HepG2 (cell line): ENCODE results near the gene MXRA7. TPM values are rescaled to one million over a fixed set of nuclear protein-coding genes. Genes with fewer than 3 reads are reported as not detected.
A peak's percentile ranks its signal among the peaks of the same experiment; 100 is the strongest.

Experiments used
- HMGXB3 ChIP-seq: sonication (generic); formaldehyde crosslinking; IDR thresholded peaks from 2 replicates; pipeline ENCODE4 v1.4.0; 2020; ENCODE audit warnings: missing genetic modification reagents, borderline replicate concordance
- HOXA5 ChIP-seq: sonication (generic); formaldehyde crosslinking; IDR thresholded peaks from 2 replicates; pipeline ENCODE4 v1.4.0; 2020; ENCODE audit warnings: missing genetic modification reagents
- KLF9 ChIP-seq: IDR thresholded peaks from 2 replicates; pipeline ENCODE4 v1.6.1; 2016; ENCODE audit warnings: low read depth
- MAFK ChIP-seq, 2 experiments: IDR thresholded peaks in 1 of 2; conservative IDR thresholded peaks in 1 of 2; 2 replicates each; pipeline ENCODE4 v1.6.1; 2011; ENCODE audit warnings: improper control_type of control experiment in 2 of 2, low read length in 2 of 2
- MEIS1 ChIP-seq: sonication (generic); formaldehyde crosslinking; IDR thresholded peaks from 2 replicates; pipeline ENCODE4 v1.9.0; 2021; ENCODE audit warnings: mild to moderate bottlenecking, missing genetic modification reagents, moderate library complexity, borderline replicate concordance
- SKI ChIP-seq: fragments of 450-650 bp; IDR thresholded peaks from one replicate; pipeline ENCODE4 v1.6.1; 2018; ENCODE audit warnings: mild to moderate bottlenecking; ENCODE audit not compliant: partially characterized antibody
- SPEN ChIP-seq: sonication (generic); formaldehyde crosslinking; IDR thresholded peaks from 2 replicates; pipeline ENCODE4 v1.5.1; 2020; ENCODE audit warnings: low read depth, mild to moderate bottlenecking, missing genetic modification reagents
- YY1 ChIP-seq: IDR thresholded peaks from 2 replicates; pipeline ENCODE4 v1.6.1; 2011; ENCODE audit warnings: low read length, low read depth, moderate library complexity, mild to moderate bottlenecking; ENCODE audit not compliant: insufficient read depth, insufficient replicate concordance
- ZBTB40 ChIP-seq, 2 experiments: fragments of 450-650 bp in 1 of 2; sonication (generic) in 1 of 2; formaldehyde crosslinking in 1 of 2; IDR thresholded peaks; 2 replicates each; pipeline versions ENCODE4 v1.6.1 to v1.8.0; 2016 to 2022; ENCODE audit warnings: antibody characterized with exemption in 1 of 2, mild to moderate bottlenecking in 1 of 2, missing genetic modification reagents in 1 of 2
- ZFP62 ChIP-seq: sonication (generic); formaldehyde crosslinking; IDR thresholded peaks from 2 replicates; pipeline ENCODE4 v1.4.0; 2020; ENCODE audit warnings: missing genetic modification reagents
- ZMYM3 ChIP-seq: sonication (generic); formaldehyde crosslinking; IDR thresholded peaks from 2 replicates; pipeline ENCODE4 v1.5.1; 2020; ENCODE audit warnings: mild to moderate bottlenecking, missing genetic modification reagents
- ZNF644 ChIP-seq: IDR thresholded peaks from 2 replicates; pipeline ENCODE4 v1.6.1; 2016; ENCODE audit warnings: low read depth
- polyA plus RNA-seq, 8 experiments: library from polyadenylated mRNA; depleted of rRNA in 3 of 8; stranded (reverse) in 7 of 8; unstranded in 1 of 8; fragments of >200 nt; fragmentation: Illumina TruSeq in 4 of 8; extraction: Trizol in 4 of 8; gene quantifications; 2 replicates each; pipeline versions ENCODE4 v1.2.1 to v1.2.3, GENCODE V29; 2011 to 2016; ENCODE audit warnings: low read depth in 4 of 8, missing spikeins in 1 of 8, mixed read lengths in 1 of 8; ENCODE audit not compliant: insufficient read depth in 1 of 8
- total RNA-seq, 5 experiments: library from RNA; depleted of rRNA; stranded (reverse); fragments of >200 nt; fragmentation: Illumina TruSeq; extraction: Trizol; gene quantifications; 2 replicates each; pipeline ENCODE4 v1.2.3, GENCODE V29; 2016; ENCODE audit warnings: low read depth in 1 of 5
- TF ChIP-seq, protein P1 (sequence below): sonication (generic); formaldehyde crosslinking; IDR thresholded peaks from 2 replicates; pipeline ENCODE4 v1.5.0; 2020; ENCODE audit warnings: mild to moderate bottlenecking, missing genetic modification reagents
- TF ChIP-seq, protein P2 (sequence below): sonication (generic); formaldehyde crosslinking; IDR thresholded peaks from 2 replicates; pipeline ENCODE4 v1.4.0; 2020; ENCODE audit warnings: mild to moderate bottlenecking, missing genetic modification reagents

The MXRA7 gene
- total and polyA plus RNA-seq, 2 of the 13 experiments (the other 11 are each of a cell fraction or from before 2014, with no cell fraction given), result 44.8 to 112 TPM

DNA sequence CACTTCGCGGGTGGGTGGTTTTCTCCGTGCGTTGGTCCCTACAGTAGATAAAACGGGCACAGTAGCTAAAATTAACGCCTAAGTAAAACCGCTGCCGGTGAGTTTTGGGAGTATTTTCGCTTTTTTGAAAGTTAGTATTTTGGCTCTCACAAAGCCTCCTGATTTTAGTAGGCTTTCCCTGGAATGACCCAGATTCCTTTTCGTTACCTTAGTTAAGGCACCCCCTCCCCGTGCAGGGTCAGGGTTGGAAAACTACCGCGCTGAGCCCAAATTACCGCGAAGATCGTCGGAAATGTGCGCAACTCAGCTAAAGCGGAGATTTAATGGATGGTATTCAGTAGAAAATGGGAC lies 38.9 kb downstream of the MXRA7 start (continued):
- TF ChIP-seq ZBTB40 (IDR thresholded peaks at IDR 0.05), result no peak
- TF ChIP-seq ZBTB40 (CRISPR knock-in tag; IDR thresholded peaks at IDR 0.05), result no peak
- no peak for TF ChIP-seq SPEN
- peak; percentile 94 for TF ChIP-seq MEIS1 (CRISPR knock-in tag)
- 0 out of 4 replicates have a peak, but pooled peaks of 1 of the 2 experiments have one; percentile 0 for TF ChIP-seq MAFK (conservative IDR thresholded peaks at IDR 0.05 in 1 of 2, IDR thresholded peaks at IDR 0.05 in 1 of 2; ENCODE audit: low read length in 2 of 2)
- TF ChIP-seq HOXA5 (CRISPR knock-in tag), result peak; percentile 41
- TF ChIP-seq KLF9, result no peak
- no peak for TF ChIP-seq ZFP62 (CRISPR knock-in tag)
- no peak for TF ChIP-seq ZMYM3
- TF ChIP-seq, protein P1, sequence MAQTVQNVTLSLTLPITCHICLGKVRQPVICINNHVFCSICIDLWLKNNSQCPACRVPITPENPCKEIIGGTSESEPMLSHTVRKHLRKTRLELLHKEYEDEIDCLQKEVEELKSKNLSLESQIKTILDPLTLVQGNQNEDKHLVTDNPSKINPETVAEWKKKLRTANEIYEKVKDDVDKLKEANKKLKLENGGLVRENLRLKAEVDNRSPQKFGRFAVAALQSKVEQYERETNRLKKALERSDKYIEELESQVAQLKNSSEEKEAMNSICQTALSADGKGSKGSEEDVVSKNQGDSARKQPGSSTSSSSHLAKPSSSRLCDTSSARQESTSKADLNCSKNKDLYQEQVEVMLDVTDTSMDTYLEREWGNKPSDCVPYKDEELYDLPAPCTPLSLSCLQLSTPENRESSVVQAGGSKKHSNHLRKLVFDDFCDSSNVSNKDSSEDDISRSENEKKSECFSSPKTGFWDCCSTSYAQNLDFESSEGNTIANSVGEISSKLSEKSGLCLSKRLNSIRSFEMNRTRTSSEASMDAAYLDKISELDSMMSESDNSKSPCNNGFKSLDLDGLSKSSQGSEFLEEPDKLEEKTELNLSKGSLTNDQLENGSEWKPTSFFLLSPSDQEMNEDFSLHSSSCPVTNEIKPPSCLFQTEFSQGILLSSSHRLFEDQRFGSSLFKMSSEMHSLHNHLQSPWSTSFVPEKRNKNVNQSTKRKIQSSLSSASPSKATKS (CRISPR knock-in tag), result no peak
- 0 out of 2 replicates have a peak, but pooled peaks have one; percentile 1 for TF ChIP-seq HMGXB3
- TF ChIP-seq, protein P2, sequence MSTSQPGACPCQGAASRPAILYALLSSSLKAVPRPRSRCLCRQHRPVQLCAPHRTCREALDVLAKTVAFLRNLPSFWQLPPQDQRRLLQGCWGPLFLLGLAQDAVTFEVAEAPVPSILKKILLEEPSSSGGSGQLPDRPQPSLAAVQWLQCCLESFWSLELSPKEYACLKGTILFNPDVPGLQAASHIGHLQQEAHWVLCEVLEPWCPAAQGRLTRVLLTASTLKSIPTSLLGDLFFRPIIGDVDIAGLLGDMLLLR (CRISPR knock-in tag), result no peak
- TF ChIP-seq YY1, result no peak
- no peak for TF ChIP-seq ZNF644 (CRISPR knock-in tag)
- no peak for TF ChIP-seq SKI
